ENCODE results near the gene MRPL53.
"Not testable (repeated sequence)": the region's sequence is repeated elsewhere in the genome, so short reads cannot be mapped to it uniquely, and the experiment has no call there.

Gene MRPL53

GRCh38 chr2:74444498-74445318 lies 27.8 kb downstream of the MRPL53 start:
- 82 to 86% methylated on average over 4 of the region's 5 CpGs for WGBS, 2 experiments

GRCh38 chr2:74442483-74443297 lies 29.8 kb downstream of the MRPL53 start:
- Histone ChIP-seq H3K27me3 (ENCODE audit: control insufficient read depth, insufficient read depth, low read length, poor library complexity, severe bottlenecking) (peaks cover 34% of the 10 kb centered on the region), H3K4me3 (ENCODE audit: insufficient read depth, low read depth, low read length) (peak overlapping the region; percentile 64), H3K4me1 (ENCODE audit: control insufficient read depth, insufficient read depth, low read length) (peaks cover 27% of the 10 kb centered on the region)
- H3K36me3 ChIP-seq (ENCODE audit: control insufficient read depth, insufficient read depth, low read length); H3K9me3 ChIP-seq (ENCODE audit: control insufficient read depth, low read length); H3K27ac ChIP-seq (ENCODE audit: insufficient read depth, low read depth, low read length, poor library complexity, severe bottlenecking): not testable (repeated sequence)
- WGBS, 2 experiments: 80 to 84% methylated on average over 16 of the region's 16 CpGs

More at GRCh38 chr2:74444498-74445318, 27.8 kb downstream of the MRPL53 start:
- no peak overlapping the region for H3K4me3 ChIP-seq (ENCODE audit: insufficient read depth, low read depth, low read length)
- H3K36me3 ChIP-seq (ENCODE audit: control insufficient read depth, insufficient read depth, low read length): no peaks in the 10 kb centered on the region
- H3K4me1 ChIP-seq (ENCODE audit: control insufficient read depth, insufficient read depth, low read length): peaks cover 11% of the 10 kb centered on the region
- H3K27me3 ChIP-seq (ENCODE audit: control insufficient read depth, insufficient read depth, low read length, poor library complexity, severe bottlenecking): peaks cover 34% of the 10 kb centered on the region
- H3K9me3 ChIP-seq (ENCODE audit: control insufficient read depth, low read length): no peaks in the 10 kb centered on the region
- no peak overlapping the region for H3K27ac ChIP-seq (ENCODE audit: insufficient read depth, low read depth, low read length, poor library complexity, severe bottlenecking)

DNA sequence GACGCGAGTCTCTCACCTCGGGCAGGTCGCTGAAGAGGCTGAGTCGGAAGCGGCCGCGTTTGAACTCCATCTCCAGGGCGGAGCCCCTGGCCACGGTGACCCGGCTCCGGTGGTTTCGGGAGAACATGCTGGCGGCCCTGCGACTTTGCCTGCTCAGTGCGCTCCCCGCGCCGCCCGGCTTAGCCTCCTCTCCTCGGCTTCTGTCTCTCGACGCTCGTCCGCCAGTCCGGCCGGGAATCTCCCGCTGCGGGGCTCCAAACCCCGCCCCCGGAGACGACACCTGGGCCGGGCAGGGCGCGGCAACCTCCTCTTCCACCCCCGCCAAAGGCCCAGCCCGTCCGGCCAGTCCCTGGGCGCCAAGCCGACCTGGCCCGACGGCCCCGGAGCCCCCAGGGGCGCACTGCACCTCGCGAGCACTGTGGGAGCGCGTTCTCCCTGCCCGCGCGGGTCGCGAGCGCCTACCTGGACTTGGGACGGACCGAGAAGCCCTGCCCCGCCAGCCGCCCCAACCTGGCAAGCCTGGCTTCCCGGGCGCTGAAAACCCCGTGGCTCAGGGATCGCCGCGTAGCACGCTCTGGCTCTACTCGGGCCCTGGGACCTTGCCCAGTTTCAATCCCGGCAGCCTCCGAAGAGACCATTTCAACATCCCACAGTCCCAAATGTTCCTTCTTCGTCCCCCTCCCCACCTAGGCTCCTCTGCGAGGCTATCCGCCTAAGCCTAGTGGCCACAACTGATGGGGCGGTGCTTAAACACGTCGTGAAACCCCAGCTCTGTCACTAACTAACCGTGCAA lies 30.6 kb downstream of the MRPL53 start, which contains the start of gene RTKN:
RTKN (minus strand) TSS at position 248 of the 793 bp plus-strand sequence; CDS start at position 127, 121 bp downstream.
- WGBS, 2 experiments: 0 to 1% methylated on average over 75 of the region's 75 CpGs
- peaks cover 27% of the 10 kb centered on the region for H3K4me1 ChIP-seq (ENCODE audit: control insufficient read depth, insufficient read depth, low read length)
- no peaks in the 10 kb centered on the region for H3K36me3 ChIP-seq (ENCODE audit: control insufficient read depth, insufficient read depth, low read length)
- peak within 1 kb of the TSS; percentile 97 for H3K27ac ChIP-seq (ENCODE audit: insufficient read depth, low read depth, low read length, poor library complexity, severe bottlenecking)
- peak within 1 kb of the TSS; percentile 64 for H3K4me3 ChIP-seq (ENCODE audit: insufficient read depth, low read depth, low read length)
- peaks cover 34% of the 10 kb centered on the region for H3K27me3 ChIP-seq (ENCODE audit: control insufficient read depth, insufficient read depth, low read length, poor library complexity, severe bottlenecking)
- no peaks in the 10 kb centered on the region for H3K9me3 ChIP-seq (ENCODE audit: control insufficient read depth, low read length)

GRCh38 chr2:74441170-74441689 lies 31.2 kb downstream of the MRPL53 start:
- H3K27me3 ChIP-seq (ENCODE audit: control insufficient read depth, insufficient read depth, low read length, poor library complexity, severe bottlenecking): peaks cover 34% of the 10 kb centered on the region
- no peaks in the 10 kb centered on the region for H3K9me3 ChIP-seq (ENCODE audit: control insufficient read depth, low read length)
- H3K27ac ChIP-seq (ENCODE audit: insufficient read depth, low read depth, low read length, poor library complexity, severe bottlenecking): peak overlapping the region; percentile 97
- H3K4me1 ChIP-seq (ENCODE audit: control insufficient read depth, insufficient read depth, low read length): peaks cover 27% of the 10 kb centered on the region
- no peaks in the 10 kb centered on the region for H3K36me3 ChIP-seq (ENCODE audit: control insufficient read depth, insufficient read depth, low read length)
- 0 to 1% methylated on average over 33 of the region's 33 CpGs for WGBS, 2 experiments
- H3K4me3 ChIP-seq (ENCODE audit: insufficient read depth, low read depth, low read length): peak overlapping the region; percentile 64

DNA sequence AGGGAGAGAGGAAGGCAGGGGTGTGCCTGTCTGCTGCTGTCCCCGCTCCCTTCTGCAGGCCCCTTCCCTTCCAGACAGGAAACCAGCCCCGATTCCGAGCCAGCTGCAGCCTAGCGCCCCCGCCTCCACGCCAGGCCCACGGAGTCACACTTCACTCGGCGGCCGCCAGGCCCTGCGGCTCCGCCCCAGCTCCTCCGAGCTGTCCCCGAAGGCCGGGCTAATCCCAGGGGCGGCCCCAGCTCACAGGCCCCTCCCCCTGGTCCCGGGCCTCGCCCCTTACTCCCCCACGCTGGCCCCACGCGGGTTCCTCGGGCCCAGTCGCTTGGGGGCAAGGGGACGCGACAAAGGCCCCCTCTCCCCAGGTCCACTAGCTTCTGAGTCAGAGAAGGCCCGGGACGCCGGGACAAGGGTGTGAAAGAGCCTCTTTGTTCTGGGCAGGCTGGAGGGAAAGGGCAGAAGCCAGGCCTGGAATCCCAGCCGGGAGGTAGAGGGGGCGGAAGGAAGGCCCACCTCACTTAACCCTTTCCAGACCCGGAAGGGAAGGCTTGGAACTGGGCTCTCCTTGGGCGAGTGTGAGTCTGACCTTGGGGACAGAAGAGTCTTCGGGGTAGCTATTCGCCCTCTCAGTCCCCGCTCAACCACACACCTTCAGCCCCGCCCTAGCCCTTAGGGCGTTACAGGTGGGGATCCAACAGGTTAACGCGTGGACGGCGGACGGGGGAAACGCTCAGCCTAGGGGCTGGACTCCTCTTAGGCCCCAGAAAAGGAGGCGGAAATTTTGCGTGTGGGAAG lies 31.9 kb downstream of the MRPL53 start:
- 0 to 1% methylated on average over 45 of the region's 45 CpGs for WGBS, 2 experiments
- H3K9me3 ChIP-seq (ENCODE audit: control insufficient read depth, low read length): no peaks in the 10 kb centered on the region
- peaks cover 34% of the 10 kb centered on the region for H3K27me3 ChIP-seq (ENCODE audit: control insufficient read depth, insufficient read depth, low read length, poor library complexity, severe bottlenecking)
- no peaks in the 10 kb centered on the region for H3K36me3 ChIP-seq (ENCODE audit: control insufficient read depth, insufficient read depth, low read length)
- H3K27ac ChIP-seq (ENCODE audit: insufficient read depth, low read depth, low read length, poor library complexity, severe bottlenecking): peak overlapping the region; percentile 97
- peaks cover 27% of the 10 kb centered on the region for H3K4me1 ChIP-seq (ENCODE audit: control insufficient read depth, insufficient read depth, low read length)
- peak overlapping the region; percentile 64 for H3K4me3 ChIP-seq (ENCODE audit: insufficient read depth, low read depth, low read length)

- no peaks in the 10 kb centered on the region for H3K36me3 ChIP-seq (ENCODE audit: control insufficient read depth, insufficient read depth, low read length)
- peak overlapping the region; percentile 97 for H3K27ac ChIP-seq (ENCODE audit: insufficient read depth, low read depth, low read length, poor library complexity, severe bottlenecking)
- H3K9me3 ChIP-seq (ENCODE audit: control insufficient read depth, low read length): no peaks in the 10 kb centered on the region
- WGBS, 2 experiments: 15 to 20% methylated on average over 14 of the region's 14 CpGs
- peaks cover 27% of the 10 kb centered on the region for H3K4me1 ChIP-seq (ENCODE audit: control insufficient read depth, insufficient read depth, low read length)
- H3K27me3 ChIP-seq (ENCODE audit: control insufficient read depth, insufficient read depth, low read length, poor library complexity, severe bottlenecking): peaks cover 32% of the 10 kb centered on the region
- H3K4me3 ChIP-seq (ENCODE audit: insufficient read depth, low read depth, low read length): peak overlapping the region; percentile 64
These were observed 32.6 kb downstream of the MRPL53 start for GRCh38 chr2:74439803-74440377.

DNA sequence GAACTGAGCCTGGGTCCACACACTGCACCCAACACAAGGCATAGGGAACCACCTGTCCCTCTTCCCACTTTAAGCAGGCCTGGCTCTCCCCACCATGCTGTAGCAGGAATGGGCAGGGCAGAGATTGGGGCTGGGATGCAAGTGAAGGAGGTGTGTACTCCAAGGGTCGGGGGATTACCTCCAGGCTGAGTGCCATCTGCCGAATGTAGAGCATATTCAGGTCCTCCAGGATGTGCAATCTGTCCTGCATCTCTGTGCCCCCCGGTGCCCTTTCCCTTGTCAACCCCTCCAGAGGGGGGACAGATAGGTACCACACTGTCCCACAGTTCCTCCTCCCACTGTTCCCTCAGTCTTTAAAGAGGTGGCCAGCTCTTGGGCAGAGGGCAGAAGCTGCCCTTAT lies 33.1 kb downstream of the MRPL53 start:
- H3K9me3 ChIP-seq (ENCODE audit: control insufficient read depth, low read length): no peaks in the 10 kb centered on the region
- H3K27ac ChIP-seq (ENCODE audit: insufficient read depth, low read depth, low read length, poor library complexity, severe bottlenecking): peak overlapping the region; percentile 97
- peak overlapping the region; percentile 64 for H3K4me3 ChIP-seq (ENCODE audit: insufficient read depth, low read depth, low read length)
- WGBS, 2 experiments: 64 to 67% methylated on average over 3 of the region's 3 CpGs
- H3K4me1 ChIP-seq (ENCODE audit: control insufficient read depth, insufficient read depth, low read length): peaks cover 27% of the 10 kb centered on the region
- peaks cover 27% of the 10 kb centered on the region for H3K27me3 ChIP-seq (ENCODE audit: control insufficient read depth, insufficient read depth, low read length, poor library complexity, severe bottlenecking)
- no peaks in the 10 kb centered on the region for H3K36me3 ChIP-seq (ENCODE audit: control insufficient read depth, insufficient read depth, low read length)

- WGBS, 2 experiments: 90 to 91% methylated on average over 1 of the region's 1 CpG
These were observed 34.2 kb downstream of the MRPL53 start for GRCh38 chr2:74438248-74438647.

More at GRCh38 chr2:74438248-74438647, 34.2 kb downstream of the MRPL53 start:
- H3K36me3 ChIP-seq (ENCODE audit: control insufficient read depth, insufficient read depth, low read length): no peaks in the 10 kb centered on the region
- no peak overlapping the region for H3K27ac ChIP-seq (ENCODE audit: insufficient read depth, low read depth, low read length, poor library complexity, severe bottlenecking)
- H3K27me3 ChIP-seq (ENCODE audit: control insufficient read depth, insufficient read depth, low read length, poor library complexity, severe bottlenecking): peaks cover 23% of the 10 kb centered on the region
- no peak overlapping the region for H3K4me3 ChIP-seq (ENCODE audit: insufficient read depth, low read depth, low read length)
- peaks cover 27% of the 10 kb centered on the region for H3K4me1 ChIP-seq (ENCODE audit: control insufficient read depth, insufficient read depth, low read length)
- no peaks in the 10 kb centered on the region for H3K9me3 ChIP-seq (ENCODE audit: control insufficient read depth, low read length)

Measured in ectodermal cell (in vitro differentiated cells).